ENCODE data around the gene AZU1. TPM values are rescaled to one million over a fixed set of nuclear protein-coding genes. Genes with fewer than 3 reads are reported as not detected.

Gene AZU1
- total RNA-seq, 1 experiment from 2014 or later: not detected

DNA sequence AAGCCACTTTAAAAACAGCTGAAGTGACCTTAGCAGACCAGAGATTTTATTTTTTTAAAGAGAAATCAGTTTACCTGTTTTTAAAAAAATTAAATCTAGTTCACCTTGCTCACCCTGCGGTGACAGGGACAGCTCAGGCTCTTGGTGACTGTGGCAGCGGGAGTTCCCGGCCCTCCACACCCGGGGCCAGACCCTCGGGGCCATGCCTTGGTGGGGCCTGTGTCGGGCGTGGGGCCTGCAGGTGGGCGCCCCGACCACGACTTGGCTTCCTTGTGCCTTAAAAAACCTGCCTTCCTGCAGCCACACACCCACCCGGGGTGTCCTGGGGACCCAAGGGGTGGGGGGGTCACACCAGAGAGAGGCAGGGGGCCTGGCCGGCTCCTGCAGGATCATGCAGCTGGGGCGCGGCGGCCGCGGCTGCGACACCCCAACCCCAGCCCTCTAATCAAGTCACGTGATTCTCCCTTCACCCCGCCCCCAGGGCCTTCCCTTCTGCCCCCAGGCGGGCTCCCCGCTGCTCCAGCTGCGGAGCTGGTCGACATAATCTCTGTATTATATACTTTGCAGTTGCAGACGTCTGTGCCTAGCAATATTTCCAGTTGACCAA is 16.7 kb upstream of the AZU1 start:
- no peaks in the 10 kb centered on the region for H3K9me2 ChIP-seq (ENCODE audit: insufficient read depth)
- 0 out of 2 replicates have a peak overlapping the region, but pooled peaks have one; percentile 3 for H3K27ac ChIP-seq (ENCODE audit: low read depth, low read length)
- no peaks in the 10 kb centered on the region for H3K4me1 ChIP-seq (ENCODE audit: control insufficient read depth in 1 of 2, insufficient read depth in 2 of 2, low read length in 2 of 2)
- BruUV-seq (replicated peaks): no TSS peak
- POLR2A ChIA-PET: no interaction called here
- RAD21 ChIA-PET (ENCODE audit: low non-redundant PET in 1 of 2, low total read pairs in 2 of 2, uncharacterized antibody in 2 of 2, unreplicated experiment in 2 of 2): no interaction called here
- H3K4me2 ChIP-seq (ENCODE audit: low read length): no peak overlapping the region
- intact Hi-C loops (cut with micrococcal nuclease): no loop called here
- peaks cover 38 to 52% of the 10 kb centered on the region in 2 experiments; a peak in 3 of 4 replicates for H3K36me3 ChIP-seq (ENCODE audit: control insufficient read depth in 1 of 2, insufficient read depth in 2 of 2, low read length in 2 of 2)
- no peaks in the 10 kb centered on the region for H3K9me3 ChIP-seq (ENCODE audit: control insufficient read depth in 1 of 2, insufficient read depth in 1 of 2, low read depth in 1 of 2, low read length in 2 of 2)
- no peak overlapping the region for H2AFZ ChIP-seq (ENCODE audit: low read depth, low read length, poor library complexity, severe bottlenecking)
- ATAC-seq (no peak), DNase-seq (ENCODE audit: low read depth, low spot score) (no peak)
- H3K9ac ChIP-seq (ENCODE audit: low read length): no peak overlapping the region
- TF ChIP-seq CEBPB (IDR thresholded peaks at IDR 0.05; ENCODE audit: low read depth): no peak
- TF ChIP-seq, protein P1, sequence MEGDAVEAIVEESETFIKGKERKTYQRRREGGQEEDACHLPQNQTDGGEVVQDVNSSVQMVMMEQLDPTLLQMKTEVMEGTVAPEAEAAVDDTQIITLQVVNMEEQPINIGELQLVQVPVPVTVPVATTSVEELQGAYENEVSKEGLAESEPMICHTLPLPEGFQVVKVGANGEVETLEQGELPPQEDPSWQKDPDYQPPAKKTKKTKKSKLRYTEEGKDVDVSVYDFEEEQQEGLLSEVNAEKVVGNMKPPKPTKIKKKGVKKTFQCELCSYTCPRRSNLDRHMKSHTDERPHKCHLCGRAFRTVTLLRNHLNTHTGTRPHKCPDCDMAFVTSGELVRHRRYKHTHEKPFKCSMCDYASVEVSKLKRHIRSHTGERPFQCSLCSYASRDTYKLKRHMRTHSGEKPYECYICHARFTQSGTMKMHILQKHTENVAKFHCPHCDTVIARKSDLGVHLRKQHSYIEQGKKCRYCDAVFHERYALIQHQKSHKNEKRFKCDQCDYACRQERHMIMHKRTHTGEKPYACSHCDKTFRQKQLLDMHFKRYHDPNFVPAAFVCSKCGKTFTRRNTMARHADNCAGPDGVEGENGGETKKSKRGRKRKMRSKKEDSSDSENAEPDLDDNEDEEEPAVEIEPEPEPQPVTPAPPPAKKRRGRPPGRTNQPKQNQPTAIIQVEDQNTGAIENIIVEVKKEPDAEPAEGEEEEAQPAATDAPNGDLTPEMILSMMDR (IDR thresholded peaks at IDR 0.05 in 2 of 3, conservative IDR thresholded peaks at IDR 0.05 in 1 of 3; ENCODE audit: borderline replicate concordance in 1 of 3, insufficient read depth in 1 of 3, low read depth in 2 of 3, low read length in 2 of 3): no peak
- TF ChIP-seq SP1 (IDR thresholded peaks at IDR 0.05; ENCODE audit: low read depth): no peak
- peaks cover 17% of the 10 kb centered on the region; the same call in 1 of the 2 replicates for H4K20me1 ChIP-seq (ENCODE audit: insufficient read depth)
- no peaks in the 10 kb centered on the region for H3K27me3 ChIP-seq (ENCODE audit: insufficient read depth, low read length)
- H3K4me3 ChIP-seq (replicated peaks in 1 of 2; ENCODE audit: low read depth in 1 of 2, low read length in 2 of 2): no peak overlapping the region
- H3K79me2 ChIP-seq (ENCODE audit: insufficient read depth, low read length): peaks cover 55% of the 10 kb centered on the region
- CTCF ChIA-PET: no interaction called here

DNA sequence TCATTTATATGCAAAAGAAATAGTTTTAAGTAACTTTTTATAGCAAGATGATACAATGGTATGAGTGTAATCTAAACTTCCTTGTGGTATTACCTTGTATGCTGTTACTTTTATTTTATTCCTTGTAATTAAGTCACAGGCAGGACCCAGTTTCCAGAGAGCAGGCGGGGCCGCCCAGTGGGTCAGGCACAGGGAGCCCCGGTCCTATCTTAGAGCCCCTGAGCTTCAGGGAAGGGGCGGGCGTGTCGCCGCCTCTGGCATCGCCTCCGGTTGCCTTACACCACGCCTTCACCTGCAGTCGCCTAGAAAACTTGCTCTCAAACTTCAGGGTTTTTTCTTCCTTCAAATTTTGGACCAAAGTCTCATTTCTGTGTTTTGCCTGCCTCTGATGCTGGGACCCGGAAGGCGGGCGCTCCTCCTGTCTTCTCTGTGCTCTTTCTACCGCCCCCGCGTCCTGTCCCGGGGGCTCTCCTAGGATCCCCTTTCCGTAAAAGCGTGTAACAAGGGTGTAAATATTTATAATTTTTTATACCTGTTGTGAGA is 16.1 kb upstream of the AZU1 start:
- TSS peak; percentile 48 for BruUV-seq (replicated peaks)

More for the DNA sequence above, 16.1 kb upstream of the AZU1 start:
- ChIA-PET RAD21 (ENCODE audit: low non-redundant PET in 1 of 2, low total read pairs in 2 of 2, uncharacterized antibody in 2 of 2, unreplicated experiment in 2 of 2) (no interaction called here), POLR2A (no interaction called here), CTCF (no interaction called here)
- intact Hi-C loops (cut with micrococcal nuclease): no loop called here
- no peaks in the 10 kb centered on the region for H3K27me3 ChIP-seq (ENCODE audit: insufficient read depth, low read length)
- H3K27ac ChIP-seq (ENCODE audit: low read depth, low read length): no peak overlapping the region
- no peak overlapping the region for H3K9ac ChIP-seq (ENCODE audit: low read length)
- ATAC-seq: no peak
- peaks cover 49% of the 10 kb centered on the region for H3K79me2 ChIP-seq (ENCODE audit: insufficient read depth, low read length)
- no peak overlapping the region for H2AFZ ChIP-seq (ENCODE audit: low read depth, low read length, poor library complexity, severe bottlenecking)
- no peak for TF ChIP-seq JUND (IDR thresholded peaks at IDR 0.05)
- TF ChIP-seq, protein P1 (IDR thresholded peaks at IDR 0.05 in 2 of 3, conservative IDR thresholded peaks at IDR 0.05 in 1 of 3; ENCODE audit: borderline replicate concordance in 1 of 3, insufficient read depth in 1 of 3, low read depth in 2 of 3, low read length in 2 of 3): no peak
- TF ChIP-seq RAD21 (IDR thresholded peaks at IDR 0.05; ENCODE audit: low read depth): no peak
- TF ChIP-seq ZNF274 (IDR thresholded peaks at IDR 0.05; ENCODE audit: low read depth, low read length): no peak
- TF ChIP-seq EGR1 (IDR thresholded peaks at IDR 0.05; ENCODE audit: low read depth): no peak
- TF ChIP-seq POLR2AphosphoS5 (IDR thresholded peaks at IDR 0.05; ENCODE audit: low read depth, low read length): no peak
- no peak for TF ChIP-seq SIN3A (IDR thresholded peaks at IDR 0.05; ENCODE audit: low read depth)
- H3K9me3 ChIP-seq (ENCODE audit: control insufficient read depth in 1 of 2, insufficient read depth in 1 of 2, low read depth in 1 of 2, low read length in 2 of 2): no peaks in the 10 kb centered on the region
- H3K4me1 ChIP-seq (ENCODE audit: control insufficient read depth in 1 of 2, insufficient read depth in 2 of 2, low read length in 2 of 2): no peaks in the 10 kb centered on the region
- no peak overlapping the region for H3K4me2 ChIP-seq (ENCODE audit: low read length)
- no peak for DNase-seq (ENCODE audit: low read depth, low spot score)
- no peak overlapping the region for H3K4me3 ChIP-seq (replicated peaks in 1 of 2; ENCODE audit: low read depth in 1 of 2, low read length in 2 of 2)
- peaks cover 36 to 47% of the 10 kb centered on the region in 2 experiments; a peak in 3 of 4 replicates for H3K36me3 ChIP-seq (ENCODE audit: control insufficient read depth in 1 of 2, insufficient read depth in 2 of 2, low read length in 2 of 2)
- no peaks in the 10 kb centered on the region for H3K9me2 ChIP-seq (ENCODE audit: insufficient read depth)
- peaks cover 15% of the 10 kb centered on the region; the same call in 1 of the 2 replicates for H4K20me1 ChIP-seq (ENCODE audit: insufficient read depth)

Measured in HCT116 (cell line).